ENCODE measurements around the gene VMP1.
"Not testable (repeated sequence)": the region's sequence is repeated elsewhere in the genome, so short reads cannot be mapped to it uniquely, and the experiment has no call there.

VMP1 gene

DNA sequence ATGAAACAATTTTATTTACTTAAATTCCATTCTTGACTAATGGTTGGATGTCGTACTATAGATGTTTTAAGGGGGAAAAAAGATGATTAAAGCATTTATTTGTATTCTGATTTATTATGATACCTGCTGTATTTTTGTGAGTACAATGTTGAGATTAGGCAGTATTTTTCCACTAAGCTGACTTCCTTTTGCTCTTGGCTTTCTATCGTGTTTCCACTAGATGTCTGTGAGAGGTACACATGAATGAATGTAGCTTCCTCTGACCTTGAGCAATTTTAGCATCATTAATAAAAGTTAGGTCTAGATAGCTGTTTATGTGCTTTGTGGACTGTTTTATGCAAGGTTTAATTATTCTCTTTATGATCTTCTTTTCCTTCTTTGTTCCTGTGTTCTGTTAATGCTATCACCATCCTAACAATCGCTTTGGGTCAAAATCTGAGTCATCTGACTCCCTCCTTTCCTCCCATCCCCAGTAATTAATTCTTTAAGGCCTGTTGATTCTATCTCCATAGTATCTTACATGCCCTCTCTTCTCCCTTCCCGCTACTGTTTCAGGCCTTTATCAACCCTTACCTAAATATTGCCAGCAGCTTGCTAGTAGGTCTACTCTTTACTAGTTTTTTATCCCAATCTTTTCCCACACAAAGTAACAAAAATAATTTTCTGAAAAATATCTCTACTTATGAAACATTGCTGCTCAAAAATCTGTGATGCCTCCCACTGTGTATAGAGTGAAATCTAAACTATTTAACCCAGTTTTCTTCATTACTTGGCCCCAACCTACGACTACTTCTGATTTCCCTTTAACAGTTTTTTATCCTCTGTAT, 76.0 kb downstream of the VMP1 start:
- no peak for DNase-seq

DNA sequence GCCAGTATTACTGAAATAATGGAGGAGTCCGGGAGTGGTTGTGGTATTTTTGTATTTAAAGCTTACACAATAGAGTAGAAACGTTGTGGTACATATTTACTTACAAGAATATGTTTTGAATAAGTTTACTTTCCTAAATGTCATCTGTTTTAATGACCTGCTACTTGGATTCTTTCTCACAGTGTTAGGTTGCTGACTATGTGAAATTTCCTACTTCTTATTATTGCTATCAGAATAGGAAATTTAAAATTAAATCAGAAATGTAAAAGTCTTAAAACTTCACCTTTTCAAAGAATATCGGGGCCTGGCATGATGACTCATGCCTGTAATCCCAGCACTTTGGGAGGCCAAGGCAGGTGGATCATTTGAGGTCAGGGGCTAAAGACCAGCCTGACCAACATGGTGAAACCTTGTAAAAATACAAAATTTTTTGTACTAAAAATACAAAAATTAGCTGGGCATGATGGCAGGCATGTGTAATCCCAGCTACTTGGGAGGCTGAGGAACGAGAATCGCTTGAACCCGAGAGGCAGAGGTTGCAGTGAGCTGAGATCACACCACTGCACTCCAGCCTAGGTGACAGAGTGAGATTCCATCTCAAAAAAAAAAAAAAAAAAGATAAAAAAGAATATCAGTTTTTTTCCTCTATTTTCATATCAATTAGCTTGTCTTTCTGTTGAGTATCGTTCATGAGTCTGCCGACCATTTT, 77.8 kb downstream of the VMP1 start:
- DNase-seq, result no peak

DNA sequence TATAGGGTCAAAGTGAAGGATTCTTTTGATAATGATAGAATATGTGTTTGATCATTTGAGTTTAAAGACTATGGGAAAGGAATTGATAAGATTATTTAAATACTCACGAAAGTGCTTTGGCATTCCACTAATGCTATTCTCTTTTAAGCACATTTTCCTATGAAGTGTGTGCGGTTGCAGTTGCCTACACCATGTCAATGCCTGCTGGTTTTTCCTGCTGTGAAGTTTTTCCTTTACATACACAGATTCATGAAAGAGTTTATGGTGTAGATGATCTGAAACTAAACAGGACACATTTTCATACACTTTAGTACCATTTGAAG, 78.7 kb downstream of the VMP1 start:
- DNase-seq, result no peak

DNA sequence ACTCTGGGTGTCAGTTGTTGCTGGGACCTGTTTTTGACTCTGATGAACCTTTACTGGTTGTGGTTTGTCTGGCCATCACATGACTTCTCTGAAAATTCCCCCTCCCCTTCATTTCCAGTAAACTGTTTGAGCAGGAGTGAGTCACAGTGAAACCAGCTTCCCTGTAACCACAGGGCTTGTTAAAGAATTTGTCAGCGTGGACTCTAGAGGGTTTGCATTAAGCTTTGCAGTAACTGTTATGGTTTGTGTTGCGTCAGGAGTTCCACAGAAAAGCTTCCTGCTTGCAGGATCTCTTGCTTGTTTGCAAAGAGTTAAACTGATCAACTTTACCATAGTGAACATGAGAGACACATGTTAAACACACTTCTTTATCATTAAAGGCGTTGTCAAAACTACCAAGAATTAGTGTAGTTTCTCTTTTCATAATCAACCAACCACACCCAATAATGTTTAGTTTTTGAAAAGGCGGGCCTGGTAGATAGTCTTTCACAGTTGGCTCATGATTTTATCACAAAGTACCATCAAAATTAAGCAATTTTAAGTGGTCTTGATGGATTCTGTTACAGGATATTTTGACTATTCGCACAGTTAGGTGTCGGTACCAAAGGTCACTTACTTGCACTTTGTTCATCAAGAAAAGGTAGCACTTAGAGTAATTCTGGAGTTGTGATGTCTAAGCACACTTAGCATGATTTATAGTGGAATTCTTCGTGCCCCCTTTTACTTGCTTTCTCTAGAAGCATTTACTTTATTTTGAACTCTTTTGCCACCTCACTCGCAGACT, 79.3 kb downstream of the VMP1 start:
- peak; percentile 15 for DNase-seq

DNA sequence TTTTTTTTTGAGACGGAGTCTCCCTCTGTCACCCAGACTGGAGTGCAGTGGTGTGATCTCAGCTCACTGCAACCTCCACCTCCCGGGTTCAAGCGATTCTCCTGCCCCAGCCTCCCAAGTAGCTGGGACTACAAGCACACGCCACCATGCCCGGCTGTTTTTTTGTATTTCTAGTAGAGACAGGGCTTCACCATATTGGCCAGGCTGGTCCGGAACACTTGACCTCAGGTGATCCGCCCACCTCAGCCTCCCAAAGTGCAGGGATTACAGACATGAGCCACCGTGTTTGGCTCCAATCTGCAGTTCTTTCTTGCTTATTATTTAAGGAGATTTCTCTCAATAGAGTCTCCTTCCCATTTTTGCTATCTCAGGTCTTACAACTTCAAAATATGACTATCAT, 82.4 kb downstream of the VMP1 start:
- DNase-seq, result not testable (repeated sequence)

DNA sequence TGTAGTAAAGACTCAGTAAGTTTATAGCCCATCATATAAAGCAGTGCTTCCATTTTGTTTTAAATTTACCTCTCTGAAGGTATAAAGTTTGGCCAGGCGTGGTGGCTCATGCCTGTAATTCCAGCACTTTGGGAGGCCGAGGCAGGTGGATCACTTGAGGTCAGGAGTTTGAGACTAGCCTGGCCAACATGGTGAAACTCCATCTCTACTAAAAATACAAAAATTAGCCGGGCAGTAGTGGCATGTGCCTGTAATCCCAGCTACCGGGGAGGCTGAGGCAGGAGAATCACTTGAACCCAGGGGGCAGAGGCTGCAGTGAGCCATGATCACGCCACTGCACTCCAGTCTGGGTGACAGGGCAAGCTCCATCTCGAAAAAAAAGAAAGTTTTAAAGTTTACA, 83.0 kb downstream of the VMP1 start:
- not testable (repeated sequence) for DNase-seq

DNA sequence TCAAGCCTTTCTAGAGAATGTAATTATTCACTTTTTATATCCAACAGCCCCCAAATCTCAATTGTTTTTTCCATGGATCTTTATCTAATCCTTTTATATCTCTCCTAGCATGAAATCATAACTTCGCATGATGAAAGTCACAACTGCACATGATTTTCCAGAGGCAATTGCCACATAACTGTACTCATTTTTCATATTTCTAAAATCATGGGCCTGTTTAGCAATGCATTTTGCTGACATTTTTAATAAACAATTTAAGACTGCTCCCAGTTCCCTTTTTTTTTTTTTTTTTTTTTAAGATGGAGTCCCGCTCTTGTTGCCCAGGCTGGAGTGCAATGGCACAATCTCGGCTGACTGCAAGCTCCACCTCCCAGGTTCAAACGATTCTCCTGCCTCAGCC, 83.5 kb downstream of the VMP1 start:
- no peak for DNase-seq

DNA sequence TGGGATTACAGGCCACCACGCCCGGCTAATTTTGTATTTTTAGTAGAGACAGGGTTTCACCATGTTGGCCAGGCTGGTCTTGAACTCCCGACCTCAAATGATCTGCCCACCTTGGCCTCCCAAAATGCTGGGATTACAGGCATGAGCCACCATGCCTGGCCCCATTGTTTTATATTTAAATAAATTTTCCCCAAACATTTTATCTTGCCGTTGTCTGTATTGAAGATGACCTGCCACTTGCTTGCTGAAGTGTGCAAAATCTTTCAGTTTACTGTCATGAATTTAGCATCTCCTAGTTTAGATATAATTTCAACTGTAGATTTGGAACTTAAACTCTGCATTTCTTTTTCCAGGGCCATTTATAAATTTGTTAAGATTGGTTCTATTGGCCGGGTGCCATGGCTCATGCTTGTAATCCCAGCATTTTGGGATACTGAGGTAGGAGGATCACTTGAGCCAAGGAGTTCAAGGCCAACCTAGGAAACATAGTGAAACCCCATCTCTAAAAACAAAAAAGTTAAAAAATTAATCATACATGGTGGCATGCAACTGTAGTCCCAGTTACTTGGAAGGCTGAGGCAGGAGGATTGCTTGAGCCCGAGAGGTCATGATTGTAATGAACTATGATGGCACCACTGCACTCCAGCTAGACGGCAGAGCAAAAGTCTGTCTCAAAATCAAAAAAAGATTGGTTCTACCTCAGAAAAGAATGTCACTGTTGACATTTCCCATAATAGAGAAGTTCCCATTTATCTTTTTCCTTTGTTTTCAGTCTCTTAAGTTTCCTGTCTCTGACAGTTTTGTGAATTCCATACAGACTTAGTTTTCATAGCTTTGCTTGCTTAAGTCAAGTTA, 84.4 kb downstream of the VMP1 start:
- DNase-seq, result no peak

DNA sequence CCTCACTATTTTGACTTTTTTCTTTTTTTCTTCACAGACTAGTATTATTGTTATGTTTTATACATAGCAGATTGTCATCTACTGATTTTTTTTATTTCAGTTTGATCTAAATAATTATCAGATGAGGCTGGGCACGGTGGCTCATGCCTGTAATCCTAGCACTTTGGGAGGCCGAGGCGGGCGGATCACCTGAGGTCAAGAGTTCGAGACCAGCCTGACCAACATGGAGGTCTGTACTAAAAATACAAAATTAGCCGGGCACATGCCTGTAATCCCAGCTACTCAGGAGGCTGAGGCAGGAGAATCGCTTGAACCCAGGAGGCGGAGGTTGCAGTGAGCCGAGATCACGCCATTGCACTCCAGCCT, 85.0 kb downstream of the VMP1 start:
- not testable (repeated sequence) for DNase-seq

DNA sequence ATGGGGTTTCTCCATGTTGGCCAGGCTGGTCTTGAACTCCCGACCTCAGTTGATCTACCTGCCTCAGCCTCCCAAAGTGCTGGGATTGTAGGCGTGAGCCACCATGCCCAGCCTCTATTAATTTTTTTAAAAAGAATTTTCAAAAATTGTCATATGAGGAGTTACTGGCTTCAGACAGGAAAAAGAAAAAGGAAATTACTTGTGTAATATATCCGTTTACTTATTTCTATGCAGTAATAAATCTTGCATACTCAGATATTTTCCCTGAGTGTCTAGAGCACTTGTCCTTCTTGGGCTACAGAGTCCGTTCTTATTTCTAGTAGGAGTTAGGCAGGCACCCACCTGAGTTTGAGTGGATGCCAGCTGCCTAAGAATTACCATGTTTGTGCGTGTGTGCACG, 85.8 kb downstream of the VMP1 start:
- DNase-seq, result no peak

DNA sequence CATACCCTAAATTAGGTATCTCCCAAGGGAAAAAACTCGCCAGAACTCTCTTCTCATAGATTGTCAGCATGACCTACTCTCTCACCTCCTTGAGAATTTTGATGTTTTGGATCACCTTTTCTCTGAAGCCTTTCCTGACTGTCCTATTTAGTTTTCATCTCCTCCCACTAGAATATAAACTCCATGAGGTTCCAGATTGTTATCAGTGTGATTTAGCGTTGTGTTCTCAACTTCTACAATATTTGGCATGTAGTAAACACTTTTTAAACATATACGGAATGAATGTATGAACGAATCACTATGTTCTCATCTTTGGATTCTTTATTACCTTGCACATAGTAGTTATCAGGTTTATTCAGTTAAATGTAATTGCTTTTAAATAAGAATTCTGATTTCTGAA, 88.7 kb downstream of the VMP1 start:
- DNase-seq, result no peak

DNA sequence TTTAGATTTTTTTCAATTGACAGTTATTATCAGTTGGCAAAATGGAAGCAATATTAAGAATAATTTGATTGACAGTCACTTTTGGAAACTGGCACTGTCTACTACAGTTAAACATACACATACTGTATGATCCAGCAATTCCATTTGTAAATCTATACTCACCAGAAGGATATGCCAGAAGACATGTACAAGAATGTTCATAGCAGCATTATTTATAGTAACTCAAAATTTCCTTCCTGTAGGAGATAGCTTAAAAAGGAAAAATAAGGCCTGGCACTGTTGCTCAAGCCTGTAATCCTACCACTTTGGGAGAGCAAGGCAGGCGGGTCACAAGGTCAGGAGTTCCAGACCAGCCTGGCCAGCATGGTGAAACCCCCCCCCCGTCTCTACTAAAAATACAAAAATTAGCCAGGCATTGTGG, 89.3 kb downstream of the VMP1 start:
- DNase-seq, result no peak

DNA sequence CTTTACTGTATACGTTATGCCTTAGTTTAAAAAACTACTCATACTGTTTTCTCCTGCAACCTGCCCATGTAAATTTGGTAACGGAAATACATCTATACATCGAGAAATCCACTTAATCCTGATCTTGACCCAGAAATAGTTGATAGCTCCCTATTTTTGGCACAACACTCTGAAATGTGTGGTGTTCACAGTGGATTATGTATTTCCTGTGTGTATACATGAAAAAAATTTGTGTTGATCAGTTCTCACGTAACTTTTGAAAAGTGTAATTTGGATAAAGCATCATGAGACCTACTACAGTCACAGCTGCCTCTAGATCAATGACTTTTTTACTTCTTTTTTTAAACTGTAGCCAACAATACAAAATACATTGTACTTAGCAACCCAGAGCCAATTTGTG, 90.7 kb downstream of the VMP1 start:
- no peak for DNase-seq

DNA sequence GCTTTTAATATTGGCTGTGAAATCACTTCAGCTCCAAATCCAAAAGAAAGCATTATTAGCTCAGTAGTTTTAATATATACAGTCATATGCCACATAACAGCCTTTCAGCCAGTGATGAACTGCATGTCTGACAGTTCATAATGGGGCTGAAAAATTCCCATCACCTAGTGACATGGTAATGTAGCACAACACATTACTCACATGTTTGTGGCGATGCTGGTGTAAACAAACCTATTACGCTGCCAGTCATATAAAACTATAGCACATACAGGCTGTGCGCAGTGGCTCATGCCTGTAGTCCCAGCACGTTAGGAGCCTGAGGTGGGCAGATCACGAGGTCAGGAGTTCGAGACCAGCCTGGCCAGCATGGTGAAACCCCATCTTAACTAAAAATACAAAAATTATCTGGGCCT, 93.1 kb downstream of the VMP1 start:
- no peak for DNase-seq

DNA sequence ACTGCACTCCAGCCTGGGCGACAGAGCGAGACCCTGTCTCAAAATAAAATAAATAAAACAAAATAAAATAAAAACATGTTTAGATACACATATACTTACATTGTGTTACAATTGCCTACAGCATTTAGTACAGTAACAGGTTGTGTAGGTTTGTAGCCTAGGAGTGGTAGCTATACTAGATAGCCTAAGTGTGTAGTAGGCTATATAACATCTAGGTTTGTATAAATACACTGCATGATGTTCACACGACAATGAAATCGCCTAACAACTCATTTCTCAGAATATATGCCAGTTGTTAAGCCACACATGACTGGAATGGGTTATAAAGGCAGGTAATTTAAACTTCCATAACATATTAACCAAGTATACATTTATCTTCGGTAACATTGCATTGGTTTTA, 94.7 kb downstream of the VMP1 start:
- DNase-seq, result no peak

DNA sequence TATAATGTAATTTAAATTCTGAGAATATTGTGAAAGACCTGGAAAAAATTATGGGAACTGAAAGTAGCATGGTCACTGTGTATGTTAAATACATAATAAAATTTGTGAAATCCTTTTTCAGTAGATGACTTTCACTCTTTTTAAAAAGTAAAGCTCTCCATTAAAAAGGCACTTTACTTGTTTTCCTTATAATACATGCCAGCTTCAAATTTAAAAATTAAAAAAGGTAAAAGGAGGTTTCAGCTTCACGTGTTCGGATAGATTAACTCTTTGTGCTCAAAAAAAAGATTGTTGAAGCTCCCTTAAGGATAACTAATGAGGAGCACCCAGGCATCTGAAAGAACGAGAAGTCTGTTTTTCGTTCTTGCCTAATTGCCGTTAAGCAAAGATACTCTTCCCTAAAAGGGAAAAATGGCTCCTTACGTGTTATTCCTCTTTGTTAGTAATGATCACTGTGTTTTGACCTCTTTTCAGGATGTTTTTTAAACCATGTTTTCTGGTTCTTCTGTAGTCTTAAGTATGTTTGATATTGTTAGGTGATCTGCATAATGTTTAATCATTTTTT, 97.5 kb downstream of the VMP1 start:
- DNase-seq, result peak; percentile 32

DNA sequence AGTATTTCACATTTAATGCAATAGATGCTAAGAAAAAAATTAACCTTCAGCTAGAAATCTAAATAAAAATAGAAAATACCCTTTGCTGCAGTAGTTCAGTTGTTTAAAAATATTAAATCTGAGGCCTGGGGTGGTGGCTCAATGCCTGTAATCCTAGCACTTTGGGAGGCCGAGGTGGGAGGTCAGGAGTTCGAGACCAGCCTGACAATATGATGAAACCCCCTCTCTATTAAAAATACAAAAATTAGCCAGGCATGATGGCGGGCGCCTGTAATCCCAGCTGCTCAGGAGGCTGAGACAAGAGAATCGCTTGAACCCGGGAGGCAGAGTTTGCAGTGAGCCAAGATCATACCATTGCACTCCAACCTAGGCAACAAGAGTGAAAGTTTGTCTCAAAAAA, 98.9 kb downstream of the VMP1 start:
- DNase-seq, result not testable (repeated sequence)

DNA sequence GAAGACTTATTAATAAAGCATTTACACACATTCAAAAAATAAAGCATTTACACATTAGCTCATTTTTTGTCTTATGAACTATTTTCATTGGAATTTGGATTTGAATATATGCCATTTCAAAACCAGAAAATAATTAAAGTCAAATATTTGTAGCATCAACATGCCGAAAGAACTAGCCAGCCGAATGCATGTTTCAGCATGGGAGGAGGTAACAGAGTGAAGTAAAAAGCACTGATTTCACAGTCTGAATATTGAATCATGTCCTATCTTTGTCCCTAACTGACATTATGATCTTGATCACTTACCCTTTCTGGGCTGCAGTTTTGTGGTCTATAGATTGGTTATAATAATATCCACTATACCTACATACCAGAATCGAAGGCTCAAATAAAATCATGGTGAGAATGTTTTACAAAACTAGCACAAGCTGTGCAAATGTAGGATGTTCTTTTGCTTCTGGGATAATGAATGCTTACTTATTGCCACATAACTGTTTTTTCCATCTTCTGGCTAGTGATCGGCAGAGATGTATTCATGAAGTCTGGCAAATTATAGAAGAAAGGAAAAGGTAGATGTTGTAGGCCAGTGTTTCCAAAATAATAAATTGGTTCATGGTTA, 100.5 kb downstream of the VMP1 start:
- no peak for DNase-seq

DNA sequence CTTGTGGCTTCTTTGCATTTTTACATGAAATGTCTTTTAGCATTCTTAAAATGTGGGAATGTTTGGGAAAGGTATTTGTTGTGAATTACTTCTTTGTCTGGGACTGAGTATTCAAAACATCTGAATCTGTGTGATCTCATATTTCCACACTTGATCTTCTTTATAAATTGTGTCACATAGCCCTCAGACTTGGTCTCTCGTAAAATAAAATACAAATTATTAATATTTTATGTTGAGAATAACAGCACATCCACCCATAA, 103.4 kb downstream of the VMP1 start:
- no peak for DNase-seq

DNA sequence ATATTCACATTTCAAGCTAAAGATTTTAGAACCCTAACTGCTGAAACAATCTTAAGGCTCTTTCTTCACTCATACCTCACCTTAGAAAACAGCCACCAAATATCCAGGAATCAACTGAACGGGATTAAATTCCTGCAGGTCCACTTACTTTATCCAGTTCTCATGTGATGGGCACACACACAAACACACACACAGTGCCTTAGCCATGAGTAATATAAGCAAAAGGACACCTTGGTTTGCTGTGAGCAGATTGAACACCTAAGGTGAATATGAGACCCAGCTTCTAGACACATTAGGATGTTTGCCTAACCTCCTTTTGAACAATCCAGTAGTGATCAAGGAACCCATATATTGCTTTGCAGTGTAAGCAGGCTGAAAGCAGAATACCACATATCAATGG, 103.8 kb downstream of the VMP1 start:
- DNase-seq, result no peak

DNA sequence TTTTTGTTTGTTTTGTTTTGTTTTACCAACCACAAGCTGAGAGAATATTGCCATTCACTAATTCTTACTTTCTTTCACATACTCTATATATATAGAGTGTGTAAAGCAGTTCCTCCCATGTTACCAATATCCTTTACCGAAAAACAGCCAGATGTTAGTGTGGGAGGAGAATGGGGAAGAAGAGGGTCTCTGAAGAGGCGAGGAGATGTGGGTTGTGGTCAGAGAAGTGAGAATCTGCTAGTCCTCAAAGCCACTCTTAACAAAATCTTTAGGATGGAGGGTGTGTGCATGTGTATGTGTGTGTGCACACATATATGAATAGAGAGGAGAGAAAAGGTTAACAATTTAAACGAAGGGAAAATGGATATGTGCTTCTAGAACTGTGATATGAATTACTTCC, 104.7 kb downstream of the VMP1 start:
- no peak for DNase-seq

DNA sequence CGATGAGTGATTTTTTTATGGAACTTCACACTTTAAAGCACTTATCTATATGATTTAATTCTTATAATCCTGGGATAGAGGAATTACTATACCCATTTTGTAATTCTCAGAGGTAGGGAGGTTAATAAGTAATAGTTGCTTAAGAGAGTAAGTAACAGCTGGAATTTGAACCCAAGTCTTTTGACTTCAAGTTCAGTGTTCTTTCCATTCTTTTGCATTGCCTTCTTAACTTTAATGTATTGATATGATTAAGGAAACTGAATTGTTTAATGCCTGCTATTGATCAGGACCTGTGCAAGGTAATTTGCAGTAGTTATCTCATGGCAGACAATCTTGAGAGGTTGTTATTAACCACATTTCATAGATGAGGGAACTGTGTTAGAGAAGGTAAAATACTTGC, 106.8 kb downstream of the VMP1 start:
- DNase-seq, result no peak

DNA sequence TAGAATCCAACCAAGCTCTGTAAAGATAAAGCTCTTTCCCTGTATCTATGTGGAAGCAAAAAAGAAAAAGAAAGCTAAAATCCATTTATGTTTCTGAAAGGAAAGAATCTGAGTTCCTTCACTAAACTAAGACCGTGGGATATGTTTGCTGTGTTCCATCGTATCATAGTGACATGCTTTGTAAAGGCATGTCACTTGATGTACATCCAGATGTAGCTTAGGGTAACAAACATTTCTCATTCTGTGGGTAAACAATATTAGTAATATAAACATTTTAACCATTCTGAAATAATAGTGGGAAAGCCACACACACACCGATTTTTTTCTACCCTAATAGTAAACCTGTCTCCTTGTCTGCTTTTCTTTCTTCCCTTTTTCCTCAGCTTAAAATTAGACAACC, 107.2 kb downstream of the VMP1 start:
- DNase-seq, result no peak
